Measurements from ENCODE around the gene UBA3. TPM values are rescaled to one million over a fixed set of nuclear protein-coding genes. Genes with fewer than 3 reads are reported as not detected.

Gene UBA3
- total RNA-seq, 1 donor from 2014 or later, result 59.1 TPM

- DNase-seq (ENCODE audit: low spot score), result peak; percentile 22
Measured at GRCh38 chr3:69012100-69012799, 67.9 kb downstream of the UBA3 start.

GRCh38 chr3:69011096-69011730 lies 69.0 kb downstream of the UBA3 start:
- DNase-seq (ENCODE audit: low spot score), result no peak

- peak; percentile 34 for DNase-seq (ENCODE audit: low spot score)
Measured at GRCh38 chr3:69009559-69010410, 70.4 kb downstream of the UBA3 start.

- no peak for DNase-seq (ENCODE audit: low spot score)
Measured at GRCh38 chr3:69008980-69009379, 71.2 kb downstream of the UBA3 start.

- no peak for DNase-seq (ENCODE audit: low spot score)
Measured at GRCh38 chr3:69005791-69006482, 74.2 kb downstream of the UBA3 start.

GRCh38 chr3:69005071-69005790 lies 74.9 kb downstream of the UBA3 start:
- no peak for DNase-seq (ENCODE audit: low spot score)

Other genes with a start within 250 kb of the UBA3 start
- 0.81 TPM for gene TAFA4, start 147.8 kb downstream of the UBA3 start, total RNA-seq
- 45.2 TPM for gene EOGT, start 66.7 kb downstream of the UBA3 start, total RNA-seq
- 38.4 TPM for gene TMF1, start 28.0 kb downstream of the UBA3 start, total RNA-seq
- 125 TPM for gene ARL6IP5, start 4.6 kb upstream of the UBA3 start, total RNA-seq
- gene LMOD3, start 42.2 kb upstream of the UBA3 start, total RNA-seq, result 0.63 TPM